ENCODE data around the gene ASPM. TPM values are rescaled to one million over a fixed set of nuclear protein-coding genes. Genes with fewer than 3 reads are reported as not detected.

The ASPM gene
- total RNA-seq, 4 donors from 2014 or later: under 0.01 to 38.0 (median 0.12) TPM; not detected in 1

DNA sequence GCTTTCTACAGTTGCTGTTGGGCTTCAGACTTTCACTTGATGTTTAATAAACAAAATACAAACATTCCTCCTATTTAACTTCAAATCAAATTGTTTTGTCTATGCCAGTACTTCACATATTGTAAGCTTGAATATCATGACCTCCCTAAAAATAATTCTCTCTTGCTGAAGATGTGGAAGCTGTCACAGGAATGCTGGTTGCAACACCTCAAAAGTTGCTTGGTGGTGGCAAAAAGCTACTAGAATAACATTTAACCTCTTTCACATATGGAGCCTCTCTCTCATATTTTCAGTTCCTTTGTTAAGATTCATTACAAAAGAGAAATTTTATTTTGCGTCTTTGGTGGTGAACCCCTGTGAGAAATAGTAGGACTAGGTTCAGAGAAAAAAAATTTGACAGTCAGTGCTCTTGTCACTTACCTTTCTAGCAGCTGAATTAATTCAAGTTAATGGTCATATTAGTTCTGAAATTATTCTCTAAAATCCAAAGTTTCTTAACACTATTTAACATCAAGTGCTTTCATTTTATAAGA is 53.9 kb downstream of the ASPM start:
- H3K4me1 ChIP-seq: no peaks in the 10 kb centered on the region
- no peak overlapping the region for H3K27ac ChIP-seq
- H3K9me3 ChIP-seq: no peaks in the 10 kb centered on the region
- intact Hi-C loops (cut with DNase I; ENCODE audit: low total_unique reads): no loop called here
- TF ChIP-seq, protein P1, sequence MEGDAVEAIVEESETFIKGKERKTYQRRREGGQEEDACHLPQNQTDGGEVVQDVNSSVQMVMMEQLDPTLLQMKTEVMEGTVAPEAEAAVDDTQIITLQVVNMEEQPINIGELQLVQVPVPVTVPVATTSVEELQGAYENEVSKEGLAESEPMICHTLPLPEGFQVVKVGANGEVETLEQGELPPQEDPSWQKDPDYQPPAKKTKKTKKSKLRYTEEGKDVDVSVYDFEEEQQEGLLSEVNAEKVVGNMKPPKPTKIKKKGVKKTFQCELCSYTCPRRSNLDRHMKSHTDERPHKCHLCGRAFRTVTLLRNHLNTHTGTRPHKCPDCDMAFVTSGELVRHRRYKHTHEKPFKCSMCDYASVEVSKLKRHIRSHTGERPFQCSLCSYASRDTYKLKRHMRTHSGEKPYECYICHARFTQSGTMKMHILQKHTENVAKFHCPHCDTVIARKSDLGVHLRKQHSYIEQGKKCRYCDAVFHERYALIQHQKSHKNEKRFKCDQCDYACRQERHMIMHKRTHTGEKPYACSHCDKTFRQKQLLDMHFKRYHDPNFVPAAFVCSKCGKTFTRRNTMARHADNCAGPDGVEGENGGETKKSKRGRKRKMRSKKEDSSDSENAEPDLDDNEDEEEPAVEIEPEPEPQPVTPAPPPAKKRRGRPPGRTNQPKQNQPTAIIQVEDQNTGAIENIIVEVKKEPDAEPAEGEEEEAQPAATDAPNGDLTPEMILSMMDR (IDR thresholded peaks at IDR 0.05): no peak
- TF ChIP-seq POLR2A (IDR thresholded peaks at IDR 0.05): no peak
- no peak overlapping the region for H3K4me3 ChIP-seq
- no peak for DNase-seq
- no peaks in the 10 kb centered on the region for H3K27me3 ChIP-seq
- no peaks in the 10 kb centered on the region for H3K36me3 ChIP-seq

DNA sequence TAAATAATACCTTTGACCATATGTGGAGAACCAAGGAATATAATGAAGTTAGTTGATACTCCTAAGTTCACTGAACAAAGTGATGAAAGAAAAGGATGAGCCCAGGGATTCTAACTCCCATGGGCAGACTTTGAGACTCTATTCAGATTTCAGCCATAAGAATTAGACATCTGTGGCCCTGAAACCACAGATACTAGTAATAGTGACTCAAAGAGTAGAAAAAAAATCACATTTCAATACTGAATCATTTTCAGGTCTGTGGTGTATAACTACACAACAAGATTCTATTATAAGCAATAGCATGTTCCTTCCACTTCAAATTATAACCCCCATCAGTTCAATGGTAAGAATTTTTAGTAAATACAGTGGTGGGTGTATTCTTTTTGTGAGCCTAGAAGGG is 63.0 kb downstream of the ASPM start:
- H3K9me3 ChIP-seq: no peaks in the 10 kb centered on the region
- H3K36me3 ChIP-seq: no peaks in the 10 kb centered on the region
- no peaks in the 10 kb centered on the region for H3K27me3 ChIP-seq
- no peak overlapping the region for H3K4me3 ChIP-seq
- intact Hi-C loops (cut with DNase I; ENCODE audit: low total_unique reads): no loop called here
- H3K27ac ChIP-seq: no peak overlapping the region
- DNase-seq: no peak
- no peak for TF ChIP-seq POLR2A (IDR thresholded peaks at IDR 0.05)
- TF ChIP-seq, protein P1 (IDR thresholded peaks at IDR 0.05): no peak
- H3K4me1 ChIP-seq: no peaks in the 10 kb centered on the region

- intact Hi-C loops (cut with DNase I; ENCODE audit: low total_unique reads): no loop called here
- no peak for DNase-seq
- TF ChIP-seq, protein P1 (IDR thresholded peaks at IDR 0.05): no peak
- TF ChIP-seq POLR2A (IDR thresholded peaks at IDR 0.05): no peak
- H3K4me3 ChIP-seq: no peak overlapping the region
- no peaks in the 10 kb centered on the region for H3K4me1 ChIP-seq
- H3K36me3 ChIP-seq: no peaks in the 10 kb centered on the region
- no peak overlapping the region for H3K27ac ChIP-seq
- no peaks in the 10 kb centered on the region for H3K27me3 ChIP-seq
- H3K9me3 ChIP-seq: no peaks in the 10 kb centered on the region
These were observed 65.2 kb downstream of the ASPM start for GRCh38 chr1:197081117-197081753.

DNA sequence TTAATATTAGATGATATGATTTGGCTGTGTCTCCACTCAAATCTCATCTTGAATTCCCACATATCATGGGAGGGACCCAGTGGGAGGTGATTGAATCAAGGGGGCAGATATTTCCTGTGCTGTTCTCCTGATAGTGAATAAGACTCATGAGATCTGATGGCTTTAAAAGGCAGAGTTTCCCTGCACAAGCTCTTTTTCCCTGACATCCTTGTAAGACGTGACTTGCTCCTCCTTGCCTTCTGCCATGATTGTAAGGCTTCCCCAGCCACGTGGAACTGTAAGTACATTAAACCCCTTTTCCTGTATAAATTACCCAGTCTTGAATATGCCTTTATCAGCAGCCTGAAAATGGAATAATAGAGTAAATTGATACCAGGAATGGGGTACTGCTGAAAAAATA is 66.1 kb downstream of the ASPM start:
- Histone ChIP-seq H3K36me3 (no peaks in the 10 kb centered on the region), H3K27ac (no peak overlapping the region), H3K4me3 (no peak overlapping the region), H3K27me3 (no peaks in the 10 kb centered on the region), H3K4me1 (no peaks in the 10 kb centered on the region), H3K9me3 (no peaks in the 10 kb centered on the region)
- no peak for DNase-seq
- no peak for TF ChIP-seq POLR2A (IDR thresholded peaks at IDR 0.05)
- TF ChIP-seq, protein P1 (IDR thresholded peaks at IDR 0.05): no peak
- intact Hi-C loops (cut with DNase I; ENCODE audit: low total_unique reads): no loop called here

DNA sequence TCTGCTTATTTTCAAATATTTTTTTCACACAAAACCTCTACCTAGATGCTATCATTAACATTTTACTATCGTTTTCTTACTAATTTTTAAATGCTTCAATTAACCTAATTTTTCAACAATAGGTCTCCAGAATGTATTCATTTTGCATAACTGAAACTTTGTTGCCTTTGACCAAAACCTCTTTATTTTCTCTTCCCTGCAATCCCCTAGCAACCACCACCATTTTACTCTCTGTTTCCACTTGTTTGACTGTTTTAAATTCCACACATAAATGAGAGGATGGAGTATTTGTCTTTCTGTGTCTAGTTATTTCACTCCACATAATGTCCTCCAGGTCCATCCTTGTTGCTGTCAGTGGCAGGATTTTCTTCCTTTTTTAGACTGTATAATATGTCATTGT is 69.9 kb downstream of the ASPM start:
- no peaks in the 10 kb centered on the region for H3K4me1 ChIP-seq
- H3K4me3 ChIP-seq: no peak overlapping the region
- H3K9me3 ChIP-seq: no peaks in the 10 kb centered on the region
- H3K27ac ChIP-seq: no peak overlapping the region
- no peak for DNase-seq
- no peaks in the 10 kb centered on the region for H3K36me3 ChIP-seq
- H3K27me3 ChIP-seq: no peaks in the 10 kb centered on the region
- intact Hi-C loops (cut with DNase I; ENCODE audit: low total_unique reads): no loop called here
- TF ChIP-seq, protein P1 (IDR thresholded peaks at IDR 0.05): no peak
- TF ChIP-seq POLR2A (IDR thresholded peaks at IDR 0.05): no peak
